NCI-H510A treated with DMSO at 0.1 percent for 48 hours (cell line): Measurements from ENCODE around the gene IQCH.
"Not testable (repeated sequence)": the region's sequence is repeated elsewhere in the genome, so short reads cannot be mapped to it uniquely, and the experiment has no call there.

Source experiments
- DNase-seq: peaks from one replicate; lab custom pipeline; 2025; lab: John Stamatoyannopoulos, UW

IQCH gene

GRCh38 chr15:67358812-67359211 is 104.2 kb downstream of the IQCH start:
- DNase-seq, result no peak

GRCh38 chr15:67359431-67360079 is 105.0 kb downstream of the IQCH start:
- DNase-seq, result no peak

- DNase-seq, result no peak
These were observed 106.5 kb downstream of the IQCH start for GRCh38 chr15:67361100-67361499.

GRCh38 chr15:67363712-67364111 is 109.1 kb downstream of the IQCH start:
- DNase-seq, result not testable (repeated sequence)

GRCh38 chr15:67365994-67366393 is 111.4 kb downstream of the IQCH start:
- no peak for DNase-seq

- no peak for DNase-seq
These were observed 112.3 kb downstream of the IQCH start for GRCh38 chr15:67366904-67367303.

- no peak for DNase-seq
These were observed 114.9 kb downstream of the IQCH start for GRCh38 chr15:67369359-67369998.

GRCh38 chr15:67370206-67370954 is 115.8 kb downstream of the IQCH start:
- DNase-seq, result no peak

GRCh38 chr15:67372543-67372942 is 118.0 kb downstream of the IQCH start:
- no peak for DNase-seq

- no peak for DNase-seq
These were observed 118.5 kb downstream of the IQCH start for GRCh38 chr15:67372986-67373675.

GRCh38 chr15:67373971-67374370 is 119.4 kb downstream of the IQCH start:
- DNase-seq, result no peak

GRCh38 chr15:67379530-67379929 is 124.9 kb downstream of the IQCH start:
- no peak for DNase-seq

GRCh38 chr15:67380921-67381320 is 126.3 kb downstream of the IQCH start:
- DNase-seq, result no peak

- DNase-seq, result no peak
These were observed 126.9 kb downstream of the IQCH start for GRCh38 chr15:67381416-67382045.

- no peak for DNase-seq
These were observed 128.1 kb downstream of the IQCH start for GRCh38 chr15:67382723-67383122.

GRCh38 chr15:67383899-67384298 is 129.3 kb downstream of the IQCH start:
- no peak for DNase-seq

- DNase-seq, result no peak
These were observed 130.2 kb downstream of the IQCH start for GRCh38 chr15:67384761-67385160.

- no peak for DNase-seq
These were observed 131.4 kb downstream of the IQCH start for GRCh38 chr15:67385971-67386370.

GRCh38 chr15:67386947-67387346 is 132.4 kb downstream of the IQCH start:
- no peak for DNase-seq

GRCh38 chr15:67389975-67390374 is 135.4 kb downstream of the IQCH start:
- no peak for DNase-seq

GRCh38 chr15:67394873-67395639 is 140.5 kb downstream of the IQCH start:
- no peak for DNase-seq
